ENCODE data around the gene ADO.

ADO gene

GRCh38 chr10:62818426-62819011 lies 14.0 kb downstream of the ADO start:
- no peak for FAIRE-seq

GRCh38 chr10:62819141-62819920 lies 14.8 kb downstream of the ADO start:
- no peak for FAIRE-seq

GRCh38 chr10:62820586-62820985 lies 16.1 kb downstream of the ADO start:
- no peak for FAIRE-seq

GRCh38 chr10:62826273-62826672 lies 21.8 kb downstream of the ADO start:
- FAIRE-seq: no peak

- FAIRE-seq: no peak
These were observed 25.1 kb downstream of the ADO start for GRCh38 chr10:62829622-62830021.

- no peak for FAIRE-seq
These were observed 26.2 kb downstream of the ADO start for GRCh38 chr10:62830679-62831078.

GRCh38 chr10:62831346-62831745 lies 26.8 kb downstream of the ADO start:
- no peak for FAIRE-seq

- no peak for FAIRE-seq
These were observed 35.1 kb downstream of the ADO start for GRCh38 chr10:62839590-62839989.

- no peak for FAIRE-seq
These were observed 38.5 kb downstream of the ADO start for GRCh38 chr10:62842983-62843382.

- no peak for FAIRE-seq
These were observed 39.1 kb downstream of the ADO start for GRCh38 chr10:62843600-62843999.

- FAIRE-seq: no peak
These were observed 39.9 kb downstream of the ADO start for GRCh38 chr10:62844280-62845011.

- FAIRE-seq: no peak
These were observed 42.9 kb downstream of the ADO start for GRCh38 chr10:62847433-62847832.

GRCh38 chr10:62850646-62851045 lies 46.1 kb downstream of the ADO start:
- FAIRE-seq: no peak

GRCh38 chr10:62851442-62851841 lies 46.9 kb downstream of the ADO start:
- FAIRE-seq: no peak

- FAIRE-seq: no peak
These were observed 48.6 kb downstream of the ADO start for GRCh38 chr10:62852961-62853702.

- no peak for FAIRE-seq
These were observed 49.2 kb downstream of the ADO start for GRCh38 chr10:62853710-62854109.

- FAIRE-seq: no peak
These were observed 51.5 kb downstream of the ADO start for GRCh38 chr10:62856021-62856420.

Data from islet of Langerhans (tissue), 1 donor.